NCI-H2029 (cell line): ENCODE measurements around the gene AADACL2.
"Not testable (repeated sequence)": the region's sequence is repeated elsewhere in the genome, so short reads cannot be mapped to it uniquely, and the experiment has no call there.

Source experiments
- DNase-seq: peaks from one replicate; lab custom pipeline; 2025; lab: John Stamatoyannopoulos, UW

The AADACL2 gene, protein sequence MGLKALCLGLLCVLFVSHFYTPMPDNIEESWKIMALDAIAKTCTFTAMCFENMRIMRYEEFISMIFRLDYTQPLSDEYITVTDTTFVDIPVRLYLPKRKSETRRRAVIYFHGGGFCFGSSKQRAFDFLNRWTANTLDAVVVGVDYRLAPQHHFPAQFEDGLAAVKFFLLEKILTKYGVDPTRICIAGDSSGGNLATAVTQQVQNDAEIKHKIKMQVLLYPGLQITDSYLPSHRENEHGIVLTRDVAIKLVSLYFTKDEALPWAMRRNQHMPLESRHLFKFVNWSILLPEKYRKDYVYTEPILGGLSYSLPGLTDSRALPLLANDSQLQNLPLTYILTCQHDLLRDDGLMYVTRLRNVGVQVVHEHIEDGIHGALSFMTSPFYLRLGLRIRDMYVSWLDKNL

DNA sequence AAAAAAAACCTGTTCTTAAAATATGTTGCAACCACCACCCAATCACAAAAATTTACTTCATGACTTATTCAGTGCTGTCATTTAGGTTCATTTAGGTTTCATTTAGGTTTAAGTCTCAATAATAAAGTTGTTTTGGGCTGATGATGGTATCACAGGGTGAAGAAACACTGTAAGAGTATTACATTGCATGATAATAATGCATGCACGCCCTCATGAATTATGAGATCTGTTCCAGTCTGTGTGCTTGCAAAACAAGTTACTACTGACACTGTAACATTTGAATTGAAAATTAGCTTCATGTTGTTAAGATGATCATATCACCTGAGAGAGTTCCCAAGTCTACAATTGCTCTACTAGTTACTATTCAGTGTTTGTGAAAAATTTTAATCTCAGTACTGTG lies at the start of gene AADACL2:
Gene AADACL2 (plus strand): TSS at position 315 of the 400 bp plus-strand sequence. CDS start 109 bp downstream, outside the sequence.
- DNase-seq: no peak

DNA sequence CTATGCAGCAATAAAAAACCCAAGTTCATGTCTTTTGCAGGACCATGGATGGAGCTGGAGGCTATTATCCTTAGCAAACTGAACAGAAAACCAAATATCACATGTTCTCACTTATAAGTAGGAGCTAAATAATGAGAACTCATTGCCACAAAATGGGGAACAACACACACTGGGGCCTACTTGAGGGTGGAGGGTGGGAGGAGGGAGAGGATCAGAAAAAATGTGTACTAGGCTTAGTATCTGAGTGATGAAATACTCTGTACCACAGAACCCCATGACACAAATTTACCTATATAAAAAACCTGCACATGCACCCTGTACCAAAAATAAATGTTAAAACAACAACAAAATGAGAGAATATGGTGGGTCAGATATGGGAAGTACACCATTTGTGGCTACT lies 49.6 kb upstream of the AADACL2 start:
- no peak for DNase-seq

DNA sequence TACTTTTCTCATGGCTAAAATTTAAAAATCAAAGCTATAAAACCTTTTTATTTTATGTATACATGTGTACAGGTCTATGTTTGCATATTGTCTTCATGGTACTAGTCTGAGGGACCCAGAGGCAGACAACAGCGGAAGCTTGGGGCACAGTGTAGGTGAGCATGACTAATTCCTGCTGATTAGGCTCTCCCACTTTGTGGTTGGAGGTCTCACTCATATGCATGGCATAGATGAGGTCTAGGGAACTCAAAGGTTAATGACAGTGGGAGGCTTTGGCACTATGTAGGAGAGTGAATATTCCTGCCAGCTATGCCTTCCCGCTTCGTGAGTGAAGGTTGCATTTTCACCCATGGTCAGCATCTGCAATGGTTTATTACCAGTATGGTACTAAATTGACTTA lies 47.5 kb upstream of the AADACL2 start:
- no peak for DNase-seq

DNA sequence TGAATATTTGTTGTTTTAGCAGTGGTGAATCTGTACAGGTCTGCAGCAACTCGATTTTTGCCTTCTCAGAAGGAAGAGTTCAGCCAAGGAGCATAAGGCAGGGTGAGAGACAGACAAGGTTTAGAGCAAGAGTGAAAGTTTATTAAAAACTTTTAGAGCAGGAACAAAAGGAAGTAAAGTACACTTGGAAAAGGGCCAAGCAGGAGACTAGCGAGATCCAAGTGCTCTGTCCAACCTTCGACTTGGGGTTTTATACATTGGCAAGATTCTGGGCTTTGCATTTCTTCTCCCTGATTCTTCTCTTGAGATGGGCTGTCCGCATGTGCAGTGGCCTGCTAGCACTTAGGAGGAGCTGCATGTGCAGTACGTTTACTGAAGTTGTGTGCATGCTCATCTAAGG lies 46.7 kb upstream of the AADACL2 start:
- no peak for DNase-seq

DNA sequence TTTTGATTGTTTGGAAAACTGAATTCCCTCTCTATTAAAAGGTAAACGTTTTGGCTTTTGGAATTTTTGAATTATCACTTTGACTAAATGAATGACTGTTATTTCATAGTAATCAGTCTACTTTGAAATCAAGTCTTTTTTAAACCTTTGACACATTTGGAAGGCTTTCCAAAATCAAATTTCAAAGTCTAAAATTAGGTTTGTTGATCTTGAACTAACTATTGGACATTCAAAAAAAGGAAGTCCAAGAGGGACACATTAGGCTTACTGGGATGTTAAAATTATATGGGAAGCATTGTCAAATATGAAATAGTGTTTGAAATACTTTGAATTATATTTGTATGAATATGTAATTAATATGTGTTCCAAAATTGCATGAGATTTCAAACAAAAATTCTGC lies 45.2 kb upstream of the AADACL2 start:
- DNase-seq: no peak

DNA sequence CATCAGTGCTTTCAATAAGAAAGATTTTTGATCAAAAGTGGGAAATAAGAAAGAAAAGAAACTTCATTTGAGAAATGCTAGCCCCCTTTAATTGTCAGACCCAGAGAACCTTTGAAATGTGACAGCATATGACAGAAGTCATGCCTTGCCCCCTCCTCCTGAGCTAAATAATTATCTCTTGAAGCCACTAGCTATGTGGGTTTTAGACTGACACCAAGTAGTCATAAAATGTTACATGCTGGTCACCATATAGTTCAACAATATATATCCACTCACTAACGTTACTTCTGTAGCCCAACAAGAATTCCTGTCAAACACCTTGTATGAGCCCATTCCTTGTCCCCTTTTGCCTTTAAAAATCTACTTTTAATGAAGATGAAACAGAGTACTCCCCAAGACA lies 43.1 kb upstream of the AADACL2 start:
- no peak for DNase-seq

GRCh38 chr3:151697496-151697895 lies 36.2 kb upstream of the AADACL2 start:
- no peak for DNase-seq

DNA sequence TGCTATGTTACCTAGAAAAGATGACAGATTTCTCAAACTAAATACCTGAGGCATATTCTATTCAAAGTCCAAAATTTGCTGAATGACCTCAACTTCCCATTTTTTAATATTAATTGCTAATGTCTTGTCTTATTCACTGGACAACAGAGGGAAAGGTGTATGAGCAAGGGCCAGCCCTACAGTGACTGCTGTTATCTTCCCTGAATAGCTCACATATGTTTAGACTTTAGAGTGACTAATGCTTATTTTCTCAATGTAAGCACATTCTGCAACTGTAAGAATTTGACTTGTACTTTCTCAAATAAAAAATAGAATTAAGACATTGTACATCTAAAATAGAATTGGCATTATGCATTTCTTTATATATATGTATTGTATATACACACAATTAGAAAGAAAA lies 26.5 kb upstream of the AADACL2 start:
- no peak for DNase-seq

- DNase-seq: no peak
Measured at GRCh38 chr3:151708868-151709267, 24.9 kb upstream of the AADACL2 start.

- DNase-seq: no peak
Measured at GRCh38 chr3:151709847-151710246, 23.9 kb upstream of the AADACL2 start.

DNA sequence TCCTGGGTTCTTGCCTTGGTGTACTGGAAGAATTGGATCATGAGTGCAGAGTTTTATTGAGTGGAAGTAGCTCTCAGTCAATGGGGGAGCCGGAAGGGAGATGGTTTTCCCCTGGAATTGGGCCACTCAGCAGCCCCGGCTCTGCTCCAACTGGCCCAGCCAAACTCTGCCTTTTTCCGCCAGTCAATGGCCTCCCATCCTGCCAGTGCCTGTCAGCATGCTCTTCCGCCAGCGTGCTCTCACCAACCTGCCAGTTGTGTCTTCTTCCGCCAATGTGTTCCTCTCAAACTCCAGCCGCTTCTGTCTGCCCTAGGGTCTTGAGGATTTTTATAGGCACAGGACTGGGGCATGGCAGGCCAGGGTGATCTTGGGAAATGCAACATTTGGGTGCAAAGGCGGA lies 12.4 kb upstream of the AADACL2 start:
- no peak for DNase-seq

GRCh38 chr3:151722856-151723255 lies 10.9 kb upstream of the AADACL2 start:
- DNase-seq: no peak

DNA sequence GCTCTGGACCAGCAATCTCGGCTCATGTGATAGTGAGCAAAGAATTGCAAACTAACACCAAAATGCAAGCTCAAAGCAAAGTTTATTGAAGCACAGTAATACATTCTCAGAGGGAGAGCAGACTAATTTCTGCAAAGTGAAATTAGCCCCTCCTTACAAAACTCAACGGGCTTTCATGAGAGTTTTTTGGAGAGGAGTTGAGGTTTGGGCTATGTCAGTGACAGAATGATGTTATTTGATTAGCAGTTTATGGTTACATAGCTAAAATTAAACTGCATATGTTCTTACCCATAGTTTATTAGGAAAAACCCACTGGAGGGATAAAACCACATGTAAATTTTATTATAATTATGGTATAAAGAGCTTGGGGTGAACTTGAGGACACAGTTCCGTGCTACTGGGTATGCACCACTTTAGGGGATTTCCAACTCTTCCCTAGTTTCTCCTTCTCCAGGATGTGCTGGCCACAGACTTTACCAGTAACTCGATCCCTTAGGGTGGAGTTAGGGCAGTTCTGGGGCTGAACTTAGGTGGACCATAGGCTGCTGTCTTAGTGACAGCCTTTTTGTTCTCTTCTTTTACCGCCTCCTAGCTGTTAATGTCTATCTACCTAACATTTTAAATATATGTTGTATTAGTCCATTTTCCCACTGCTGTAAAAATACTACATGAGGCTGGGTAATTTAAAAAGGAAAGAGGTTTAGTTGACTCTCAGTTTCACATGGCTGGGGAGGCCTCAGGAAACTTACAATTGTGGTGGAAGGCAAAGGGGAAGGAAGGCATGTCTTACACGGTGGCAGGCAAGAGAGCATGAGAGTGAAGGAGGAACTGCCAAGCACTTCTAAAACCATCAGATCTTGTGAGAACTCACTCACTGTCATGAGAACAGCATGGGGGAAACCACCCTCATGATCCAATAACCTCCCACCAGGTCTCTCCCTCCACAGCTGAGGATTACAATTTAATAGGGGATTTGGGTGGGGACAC lies 8.9 kb upstream of the AADACL2 start:
- no peak for DNase-seq

- DNase-seq: no peak
Measured at GRCh38 chr3:151726016-151726415, 7.7 kb upstream of the AADACL2 start.

DNA sequence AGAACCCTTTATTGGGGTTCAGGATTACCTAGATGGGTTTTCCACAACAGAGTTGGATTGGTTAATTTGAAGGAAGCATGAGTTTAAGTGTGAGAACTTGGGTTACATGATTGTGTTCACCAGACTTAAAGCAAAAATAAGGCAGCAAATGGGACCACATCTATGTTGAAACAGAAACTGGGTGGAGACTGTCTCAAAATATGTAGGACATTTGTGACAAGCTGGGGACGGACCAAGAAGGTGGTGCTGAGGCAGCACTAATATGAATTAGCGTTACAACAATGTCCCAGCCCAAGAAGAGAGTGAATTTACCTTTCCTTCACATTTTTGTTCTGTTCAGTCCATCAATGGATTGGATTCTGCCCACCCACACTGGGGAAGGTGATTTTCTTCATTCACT lies 866 bp upstream of the AADACL2 start:
- DNase-seq: no peak

DNA sequence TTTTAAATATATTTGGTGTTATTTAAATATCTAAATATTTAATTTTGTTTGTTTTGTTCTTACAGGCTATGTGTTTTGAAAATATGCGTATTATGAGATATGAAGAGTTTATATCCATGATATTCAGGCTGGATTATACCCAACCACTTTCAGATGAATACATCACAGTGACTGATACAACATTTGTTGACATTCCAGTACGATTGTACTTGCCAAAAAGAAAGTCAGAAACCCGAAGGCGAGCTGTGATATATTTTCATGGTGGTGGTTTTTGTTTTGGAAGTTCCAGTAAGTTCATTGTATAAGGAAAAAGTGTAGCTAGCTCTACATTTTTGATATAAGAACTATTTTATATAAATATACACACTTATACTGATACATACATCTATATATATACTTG lies 6.9 kb downstream of the AADACL2 start:
- no peak for DNase-seq

DNA sequence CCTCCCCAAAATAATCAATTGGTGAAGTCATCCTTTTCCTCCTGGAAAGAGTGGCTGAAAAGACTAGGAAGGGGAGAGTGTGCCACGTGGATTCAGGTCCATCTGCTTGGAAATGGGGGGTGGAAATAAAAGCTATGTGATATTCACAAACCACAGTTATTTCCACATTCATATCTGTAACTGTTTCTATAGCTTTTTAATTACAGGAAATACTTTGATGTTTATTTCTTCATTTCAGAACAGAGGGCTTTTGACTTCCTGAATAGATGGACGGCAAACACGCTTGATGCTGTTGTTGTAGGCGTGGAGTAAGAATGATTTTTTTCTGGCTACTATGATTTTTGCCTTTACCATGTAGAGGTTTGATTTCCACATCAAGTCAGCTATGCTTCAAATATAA lies 10.1 kb downstream of the AADACL2 start:
- DNase-seq: no peak

GRCh38 chr3:151750181-151750580 lies 16.5 kb downstream of the AADACL2 start:
- DNase-seq: no peak

DNA sequence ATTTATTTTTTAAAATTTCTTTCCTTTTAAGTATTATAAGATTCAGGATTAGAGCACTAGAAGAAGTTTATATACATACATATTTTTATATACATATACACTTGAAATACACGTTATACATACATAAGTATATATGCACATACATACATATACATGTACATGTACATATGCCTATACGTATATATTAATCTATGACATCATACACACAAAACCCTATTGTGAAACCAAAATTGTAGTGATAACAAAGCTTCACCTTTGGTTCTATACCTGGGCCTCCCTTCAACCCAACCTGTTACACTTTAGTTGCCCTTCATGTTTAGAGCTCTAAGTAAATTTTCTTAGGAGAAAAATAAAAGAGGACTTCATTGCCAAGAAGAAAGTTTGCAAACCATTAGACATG lies 17.0 kb downstream of the AADACL2 start:
- DNase-seq: no peak

DNA sequence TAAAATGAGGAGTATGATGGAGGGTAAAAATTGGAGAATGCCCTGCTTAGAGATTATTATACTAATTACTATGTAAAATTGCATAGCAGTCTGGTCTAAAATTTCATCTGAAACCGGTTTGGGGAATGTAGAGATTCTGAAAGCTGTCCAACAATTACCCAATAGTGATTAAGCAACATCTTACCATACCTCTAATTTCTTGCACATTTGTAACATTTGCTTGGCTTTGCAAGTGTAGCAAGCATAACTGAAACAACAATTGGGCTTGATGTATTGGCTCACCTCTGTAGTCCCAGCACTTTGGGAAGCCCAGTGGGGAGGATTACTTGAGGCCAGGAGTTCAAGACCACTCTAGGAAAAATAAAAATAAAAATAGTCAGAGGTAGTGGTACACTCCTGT lies 17.4 kb downstream of the AADACL2 start:
- no peak for DNase-seq

DNA sequence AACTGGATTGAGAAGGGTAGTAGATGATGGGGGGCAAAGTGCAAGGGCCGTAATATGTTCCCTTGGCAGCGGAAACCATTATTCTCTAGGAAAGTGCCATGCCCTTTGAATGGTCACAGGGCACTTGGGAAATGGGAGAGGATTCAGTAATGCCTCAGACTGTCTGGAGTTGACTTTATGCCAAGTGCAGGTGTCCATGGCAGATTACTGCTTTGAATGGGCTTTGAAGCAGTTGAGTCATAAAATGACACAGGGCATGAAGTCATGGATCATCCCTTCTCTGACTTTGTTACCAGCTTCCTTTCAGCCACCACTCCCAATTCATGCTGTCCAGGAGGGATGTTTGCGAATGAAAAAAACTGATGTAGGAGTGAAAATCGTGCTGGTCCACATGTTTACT lies 20.1 kb downstream of the AADACL2 start:
- no peak for DNase-seq

DNA sequence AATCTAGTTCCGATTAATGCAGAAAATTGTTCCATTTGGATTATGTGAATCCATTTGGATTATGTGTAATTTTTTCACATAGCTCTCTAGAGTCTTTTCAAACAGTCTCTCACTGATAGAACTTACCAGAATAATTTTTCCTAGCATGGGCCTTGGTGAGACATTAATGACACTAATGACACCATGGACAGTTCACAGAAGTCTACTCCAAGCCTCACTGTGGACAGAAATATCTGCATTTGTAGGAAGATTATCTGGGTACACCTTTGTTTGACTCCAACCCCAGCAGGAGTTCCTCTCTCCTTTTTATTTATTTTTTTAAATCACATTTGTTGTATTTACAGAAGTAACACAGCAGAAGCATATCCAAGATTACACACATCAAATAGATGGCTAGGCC lies 27.9 kb downstream of the AADACL2 start:
- no peak for DNase-seq

DNA sequence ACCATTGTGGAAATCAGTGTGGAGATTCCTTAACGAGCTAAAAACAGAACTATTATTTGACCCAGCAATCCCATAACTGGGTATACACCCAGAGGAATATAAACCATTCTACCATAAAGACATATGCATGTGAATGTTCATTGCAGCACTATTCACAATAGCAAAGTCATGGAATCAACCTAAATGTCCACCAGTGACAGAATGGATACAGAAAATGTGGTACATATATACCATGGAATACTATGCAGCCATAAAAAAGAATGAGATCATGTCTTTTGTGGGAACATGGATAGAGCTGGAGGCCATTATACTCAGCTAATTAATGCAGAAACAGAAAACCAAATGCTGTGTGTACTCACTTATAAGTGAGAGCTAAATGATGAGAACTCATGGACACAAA lies 31.0 kb downstream of the AADACL2 start:
- DNase-seq: not testable (repeated sequence)
